ENCODE measurements around the gene ZCCHC14. TPM values are rescaled to one million over a fixed set of nuclear protein-coding genes. Genes with fewer than 3 reads are reported as not detected.

ZCCHC14 gene
- total RNA-seq, 3 donors from 2014 or later, result 14.7 to 18.0 (median 15.9) TPM

GRCh38 chr16:87466975-87467501, 25.8 kb downstream of the ZCCHC14 start:
- DNase-seq, result no peak

GRCh38 chr16:87465879-87466278, 26.9 kb downstream of the ZCCHC14 start:
- H3K4me1 Mint-ChIP-seq (ENCODE audit: low read depth), result peaks cover 50% of the 10 kb centered on the region
- no peak for DNase-seq
- H3K4me3 Mint-ChIP-seq, result no peak overlapping the region
- H3K27me3 Mint-ChIP-seq (ENCODE audit: low read depth), result no peaks in the 10 kb centered on the region
- H3K36me3 Mint-ChIP-seq (ENCODE audit: insufficient read depth), result no peaks in the 10 kb centered on the region
- ATAC-seq, result no peak
- no peaks in the 10 kb centered on the region for H3K9me3 Mint-ChIP-seq

More at GRCh38 chr16:87466975-87467501, 25.8 kb downstream of the ZCCHC14 start:
- H3K9me3 Mint-ChIP-seq, result no peaks in the 10 kb centered on the region
- peaks cover 52% of the 10 kb centered on the region for H3K4me1 Mint-ChIP-seq (ENCODE audit: low read depth)
- no peaks in the 10 kb centered on the region for H3K27me3 Mint-ChIP-seq (ENCODE audit: low read depth)
- H3K36me3 Mint-ChIP-seq (ENCODE audit: insufficient read depth), result no peaks in the 10 kb centered on the region
- no peak for ATAC-seq
- no peak overlapping the region for H3K4me3 Mint-ChIP-seq

- H3K36me3 Mint-ChIP-seq (ENCODE audit: insufficient read depth), result no peaks in the 10 kb centered on the region
- H3K27me3 Mint-ChIP-seq (ENCODE audit: low read depth), result no peaks in the 10 kb centered on the region
- H3K4me1 Mint-ChIP-seq (ENCODE audit: low read depth), result peaks cover 47% of the 10 kb centered on the region
- peak overlapping the region; percentile 75 for H3K4me3 Mint-ChIP-seq
- DNase-seq, result no peak
- ATAC-seq, result peak in 1 of 2 donors; percentile 25
- H3K9me3 Mint-ChIP-seq, result no peaks in the 10 kb centered on the region
Observed at GRCh38 chr16:87465306-87465705, 27.5 kb downstream of the ZCCHC14 start.

GRCh38 chr16:87464691-87465300, 28.0 kb downstream of the ZCCHC14 start:
- H3K4me1 Mint-ChIP-seq (ENCODE audit: low read depth), result peaks cover 47% of the 10 kb centered on the region
- H3K9me3 Mint-ChIP-seq, result no peaks in the 10 kb centered on the region
- peak; percentile 83 to 84 for ATAC-seq
- no peaks in the 10 kb centered on the region for H3K36me3 Mint-ChIP-seq (ENCODE audit: insufficient read depth)
- peak overlapping the region; percentile 75 for H3K4me3 Mint-ChIP-seq
- no peaks in the 10 kb centered on the region for H3K27me3 Mint-ChIP-seq (ENCODE audit: low read depth)
- DNase-seq, result peak; percentile 22

GRCh38 chr16:87463722-87464690, 28.8 kb downstream of the ZCCHC14 start:
- peak; percentile 17 for DNase-seq

GRCh38 chr16:87461466-87461991, 31.3 kb downstream of the ZCCHC14 start:
- no peaks in the 10 kb centered on the region for H3K9me3 Mint-ChIP-seq
- H3K4me3 Mint-ChIP-seq, result no peak overlapping the region
- peaks cover 61% of the 10 kb centered on the region for H3K4me1 Mint-ChIP-seq (ENCODE audit: low read depth)
- no peaks in the 10 kb centered on the region for H3K27me3 Mint-ChIP-seq (ENCODE audit: low read depth)
- ATAC-seq (no peak), DNase-seq (no peak)
- peaks cover 8% of the 10 kb centered on the region for H3K36me3 Mint-ChIP-seq (ENCODE audit: insufficient read depth)

More at GRCh38 chr16:87463722-87464690, 28.8 kb downstream of the ZCCHC14 start:
- no peaks in the 10 kb centered on the region for H3K27me3 Mint-ChIP-seq (ENCODE audit: low read depth)
- H3K4me3 Mint-ChIP-seq, result peak overlapping the region; percentile 75
- peak; percentile 77 to 80 for ATAC-seq
- H3K9me3 Mint-ChIP-seq, result no peaks in the 10 kb centered on the region
- H3K36me3 Mint-ChIP-seq (ENCODE audit: insufficient read depth), result peaks cover under 1% of the 10 kb centered on the region
- peaks cover 47% of the 10 kb centered on the region for H3K4me1 Mint-ChIP-seq (ENCODE audit: low read depth)

GRCh38 chr16:87460936-87461335, 31.9 kb downstream of the ZCCHC14 start:
- Mint-ChIP-seq H3K36me3 (ENCODE audit: insufficient read depth) (peaks cover 8% of the 10 kb centered on the region), H3K4me1 (ENCODE audit: low read depth) (peaks cover 55% of the 10 kb centered on the region)
- no peak for DNase-seq

GRCh38 chr16:87459833-87460232, 33.0 kb downstream of the ZCCHC14 start:
- peaks cover 9% of the 10 kb centered on the region for H3K36me3 Mint-ChIP-seq (ENCODE audit: insufficient read depth)
- no peak for DNase-seq
- no peak overlapping the region for H3K4me3 Mint-ChIP-seq
- ATAC-seq, result no peak
- no peaks in the 10 kb centered on the region for H3K9me3 Mint-ChIP-seq
- peaks cover 44% of the 10 kb centered on the region for H3K4me1 Mint-ChIP-seq (ENCODE audit: low read depth)
- no peaks in the 10 kb centered on the region for H3K27me3 Mint-ChIP-seq (ENCODE audit: low read depth)

More at GRCh38 chr16:87460936-87461335, 31.9 kb downstream of the ZCCHC14 start:
- no peaks in the 10 kb centered on the region for H3K27me3 Mint-ChIP-seq (ENCODE audit: low read depth)
- H3K4me3 Mint-ChIP-seq, result no peak overlapping the region
- no peaks in the 10 kb centered on the region for H3K9me3 Mint-ChIP-seq
- ATAC-seq, result no peak

GRCh38 chr16:87459027-87459426, 33.8 kb downstream of the ZCCHC14 start:
- H3K4me3 Mint-ChIP-seq, result no peak overlapping the region
- ATAC-seq (no peak), DNase-seq (no peak)
- H3K27me3 Mint-ChIP-seq (ENCODE audit: low read depth), result no peaks in the 10 kb centered on the region
- peaks cover 36% of the 10 kb centered on the region for H3K4me1 Mint-ChIP-seq (ENCODE audit: low read depth)
- H3K36me3 Mint-ChIP-seq (ENCODE audit: insufficient read depth), result peaks cover 15% of the 10 kb centered on the region
- H3K9me3 Mint-ChIP-seq, result no peaks in the 10 kb centered on the region

GRCh38 chr16:87458424-87458915, 34.4 kb downstream of the ZCCHC14 start:
- peaks cover 31% of the 10 kb centered on the region for H3K4me1 Mint-ChIP-seq (ENCODE audit: low read depth)
- H3K36me3 Mint-ChIP-seq (ENCODE audit: insufficient read depth), result peaks cover 21% of the 10 kb centered on the region
- no peaks in the 10 kb centered on the region for H3K9me3 Mint-ChIP-seq
- H3K4me3 Mint-ChIP-seq, result no peak overlapping the region
- no peaks in the 10 kb centered on the region for H3K27me3 Mint-ChIP-seq (ENCODE audit: low read depth)
- ATAC-seq (no peak), DNase-seq (no peak)

GRCh38 chr16:87457709-87458423, 35.0 kb downstream of the ZCCHC14 start:
- ATAC-seq (peak; percentile 68 to 86), DNase-seq (peak; percentile 41)
- H3K36me3 Mint-ChIP-seq (ENCODE audit: insufficient read depth), result peaks cover 21% of the 10 kb centered on the region
- no peaks in the 10 kb centered on the region for H3K9me3 Mint-ChIP-seq
- peaks cover 28% of the 10 kb centered on the region for H3K4me1 Mint-ChIP-seq (ENCODE audit: low read depth)
- H3K4me3 Mint-ChIP-seq, result peak overlapping the region; percentile 48
- H3K27me3 Mint-ChIP-seq (ENCODE audit: low read depth), result no peaks in the 10 kb centered on the region

GRCh38 chr16:87457061-87457611, 35.7 kb downstream of the ZCCHC14 start:
- peaks cover 25% of the 10 kb centered on the region for H3K36me3 Mint-ChIP-seq (ENCODE audit: insufficient read depth)
- H3K4me1 Mint-ChIP-seq (ENCODE audit: low read depth), result peaks cover 26% of the 10 kb centered on the region
- H3K9me3 Mint-ChIP-seq, result no peaks in the 10 kb centered on the region
- ATAC-seq, result peak; percentile 56 to 64
- H3K4me3 Mint-ChIP-seq, result peak overlapping the region; percentile 16
- no peaks in the 10 kb centered on the region for H3K27me3 Mint-ChIP-seq (ENCODE audit: low read depth)
- no peak for DNase-seq

GRCh38 chr16:87454391-87454790, 38.4 kb downstream of the ZCCHC14 start:
- H3K4me3 Mint-ChIP-seq, result no peak overlapping the region
- no peaks in the 10 kb centered on the region for H3K27me3 Mint-ChIP-seq (ENCODE audit: low read depth)
- DNase-seq (no peak), ATAC-seq (no peak)
- peaks cover 21% of the 10 kb centered on the region for H3K4me1 Mint-ChIP-seq (ENCODE audit: low read depth)
- H3K9me3 Mint-ChIP-seq, result no peaks in the 10 kb centered on the region
- H3K36me3 Mint-ChIP-seq (ENCODE audit: insufficient read depth), result peaks cover 32% of the 10 kb centered on the region

Data from activated T-cell treated with anti-CD3 and anti-CD28 coated beads, Interleukin-2, amount 50 U/mL, for 4 hours (primary cell).